Endodermal cell (in vitro differentiated cells): Measurements from ENCODE around the gene FAM83C. TPM values are rescaled to one million over a fixed set of nuclear protein-coding genes. Genes with fewer than 3 reads are reported as not detected.

ENCODE experiments used
- DNase-seq: peaks from one replicate; pipeline ENCODE4 v3.0.0-alpha.2; 2017
- H3K27ac ChIP-seq: 2 replicates; pipeline ENCODE4 v1.5.1; 2013; ENCODE audit warnings: mild to moderate bottlenecking, low read depth, low read length, moderate library complexity
- H3K27me3 ChIP-seq: 2 replicates; pipeline ENCODE4 v1.6.1; 2013; ENCODE audit warnings: mild to moderate bottlenecking, low read length, moderate library complexity; ENCODE audit not compliant: insufficient read depth, control insufficient read depth, poor library complexity, severe bottlenecking
- H3K36me3 ChIP-seq: 2 replicates; pipeline ENCODE4 v1.7.0; 2013; ENCODE audit warnings: mild to moderate bottlenecking, low read length, moderate library complexity; ENCODE audit not compliant: control insufficient read depth, insufficient read depth
- H3K4me1 ChIP-seq: one replicate; pipeline ENCODE4 v1.7.0; 2013; ENCODE audit warnings: low read length; ENCODE audit not compliant: control insufficient read depth, insufficient read depth
- H3K4me3 ChIP-seq: 2 replicates; pipeline ENCODE4 v1.5.1; 2013; ENCODE audit warnings: mild to moderate bottlenecking, low read length, moderate library complexity
- H3K9ac ChIP-seq: 2 replicates; pipeline ENCODE4 v1.6.1; 2013; ENCODE audit warnings: mild to moderate bottlenecking, low read length, moderate library complexity; ENCODE audit not compliant: poor library complexity, severe bottlenecking; ENCODE audit errors: extremely low read depth
- H3K9me3 ChIP-seq: 2 replicates; pipeline ENCODE4 v1.6.1; 2013; ENCODE audit warnings: mild to moderate bottlenecking, low read length, moderate library complexity; ENCODE audit not compliant: control insufficient read depth
- H3K27ac Mint-ChIP-seq: 2 replicates; pipeline ENCODE4 v1.8.0; 2020; ENCODE audit warnings: mixed read lengths
- H3K27me3 Mint-ChIP-seq: 2 replicates; pipeline ENCODE4 v1.8.0; 2021; ENCODE audit warnings: mild to moderate bottlenecking, mixed read lengths; ENCODE audit not compliant: insufficient read depth
- H3K36me3 Mint-ChIP-seq: 2 replicates; pipeline ENCODE4 v1.8.0; 2020; ENCODE audit warnings: low read depth, mixed read lengths
- H3K4me1 Mint-ChIP-seq: 2 replicates; pipeline ENCODE4 v1.8.0; 2020; ENCODE audit warnings: mixed read lengths
- H3K4me3 Mint-ChIP-seq: 2 replicates; pipeline ENCODE4 v1.8.0; 2020; ENCODE audit warnings: mild to moderate bottlenecking, moderate library complexity, mixed read lengths
- H3K9me3 Mint-ChIP-seq: 2 replicates; pipeline ENCODE4 v1.8.0; 2020; ENCODE audit warnings: mild to moderate bottlenecking, mixed read lengths
- CTCF ChIP-seq: fragments of 200-600 bp; sonication (generic); conservative IDR thresholded peaks from 2 replicates; pipeline ENCODE4 v1.5.0; 2021; ENCODE audit warnings: antibody characterized with exemption, mild to moderate bottlenecking
- WGBS, 2 experiments: methylation state at CpG; one replicate each; pipeline versions ENCODE4 v1.1.5 to v1.1.7; 2013; ENCODE audit warnings: missing lambda C conversion rate in 2 of 2, mixed read lengths in 1 of 2; ENCODE audit not compliant: insufficient coverage in 1 of 2, insufficient read length in 1 of 2; 5-methylcytosine and 5-hydroxymethylcytosine counted together
- total RNA-seq, 2 donors: library from RNA; stranded (reverse); fragmentation: NEBNext Ultra II Directional in 1 of 2; extraction: Animal tissue kit (Norgen Biotek cat#: 25700) in 1 of 2; gene quantifications; 2 replicates in 1 of 2; 3 replicates in 1 of 2; pipeline ENCODE4 v1.2.1, GENCODE V29; 2021

FAM83C gene
- total RNA-seq, 2 donors from 2014 or later, result not detected

DNA sequence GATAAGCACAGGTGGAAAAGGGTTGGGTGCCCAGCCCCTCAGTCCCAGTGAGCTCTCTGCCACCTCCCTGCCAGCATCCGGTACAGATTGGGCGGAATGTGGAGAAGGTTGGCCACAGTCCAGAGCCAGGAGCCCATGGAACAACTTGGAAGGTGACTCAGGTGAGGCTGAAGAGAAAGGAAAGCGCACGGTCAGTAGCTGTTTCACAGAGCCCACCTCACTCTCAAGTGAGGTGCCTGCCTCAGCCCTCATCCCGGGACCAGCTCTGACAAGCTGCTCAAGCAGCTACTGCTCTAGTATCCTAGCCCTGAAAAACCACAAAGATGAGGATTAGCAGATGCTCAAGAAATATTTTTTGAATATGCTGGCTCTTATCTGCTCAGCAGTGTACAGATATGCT is 13.2 kb downstream of the FAM83C start:
- Histone ChIP-seq H3K4me1 (peaks cover 5% of the 10 kb centered on the region), H3K27me3 (no peaks in the 10 kb centered on the region), H3K27ac (no peak overlapping the region), H3K4me3 (no peak overlapping the region), H3K36me3 (peaks cover 58% of the 10 kb centered on the region), H3K9ac (no peak overlapping the region), H3K9me3 (no peaks in the 10 kb centered on the region)
- peaks cover 55% of the 10 kb centered on the region for H3K36me3 Mint-ChIP-seq
- peaks cover 8% of the 10 kb centered on the region for H3K4me1 Mint-ChIP-seq
- no peaks in the 10 kb centered on the region for H3K27me3 Mint-ChIP-seq
- no peak for DNase-seq
- no peak overlapping the region for H3K4me3 Mint-ChIP-seq
- 95 to 100% methylated on average over 2 to 5 of the region's 5 CpGs for WGBS, 2 experiments
- H3K9me3 Mint-ChIP-seq, result no peaks in the 10 kb centered on the region
- H3K27ac Mint-ChIP-seq, result peak overlapping the region; percentile 90
- no peak for TF ChIP-seq CTCF

DNA sequence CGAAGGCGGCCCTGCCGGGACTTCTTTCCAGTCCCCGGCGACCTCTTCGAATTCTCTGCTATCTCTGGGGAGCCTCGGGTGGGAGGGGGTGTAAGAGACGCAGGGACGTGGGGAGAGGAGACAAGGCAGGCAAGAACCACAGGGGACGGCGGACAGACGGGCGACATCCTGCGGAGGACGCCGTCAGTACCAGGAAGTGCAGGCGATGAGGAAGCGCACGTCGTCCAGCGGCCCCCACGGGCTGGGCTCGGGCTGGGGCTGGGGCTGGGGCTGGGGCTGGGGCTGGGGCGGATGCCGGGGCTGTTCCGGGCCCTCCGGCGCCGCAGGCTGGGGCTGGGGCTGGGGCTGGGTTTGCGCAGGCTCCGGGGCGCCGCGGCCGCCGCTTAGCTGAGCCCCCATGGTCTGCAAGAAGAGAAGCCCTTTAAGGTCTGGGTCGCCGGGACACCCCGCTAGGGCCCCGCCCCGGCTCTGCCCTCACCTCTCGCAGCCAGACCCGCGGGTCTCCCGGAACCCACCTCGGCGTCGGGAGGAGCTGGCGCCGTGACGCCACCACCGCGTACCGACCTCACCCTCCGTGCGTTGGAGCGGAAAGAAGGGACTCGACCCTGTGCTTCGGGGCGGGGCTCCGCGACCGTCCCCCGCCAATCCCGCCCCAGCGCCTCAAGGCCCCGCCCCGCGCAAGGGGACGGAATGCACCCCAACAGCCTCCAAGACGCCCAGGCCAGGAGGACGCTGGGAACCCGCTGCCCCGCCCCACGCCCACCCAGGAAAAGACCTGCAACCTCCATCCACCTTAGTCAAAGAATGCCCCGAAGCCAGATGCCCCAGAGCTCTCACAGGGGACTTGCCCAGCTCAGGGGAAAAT is 14.5 kb downstream of the FAM83C start, which contains the start of gene MMP24OS:
MMP24OS (minus strand) TSS at position 592 of the 865 bp plus-strand sequence; CDS start at position 399, 193 bp downstream.
- 0 to 1% methylated on average over 14 to 76 of the region's 76 CpGs for whole genome bisulfite sequencing, 2 experiments
- H3K36me3 Mint-ChIP-seq, result peaks cover 48% of the 10 kb centered on the region
- H3K27ac Mint-ChIP-seq, result peak within 1 kb of the TSS; percentile 96

GRCh38 chr20:35277127-35277526 is 15.1 kb downstream of the FAM83C start:
- Histone ChIP-seq H3K27ac (peak overlapping the region; percentile 36), H3K4me3 (peak overlapping the region; percentile 91), H3K4me1 (no peaks in the 10 kb centered on the region), H3K27me3 (no peaks in the 10 kb centered on the region), H3K36me3 (peaks cover 48% of the 10 kb centered on the region), H3K9me3 (no peaks in the 10 kb centered on the region), H3K9ac (peak overlapping the region; percentile 80)
- Mint-ChIP-seq H3K4me3 (peak overlapping the region; percentile 91), H3K4me1 (no peaks in the 10 kb centered on the region), H3K27ac (peak overlapping the region; percentile 96), H3K36me3 (peaks cover 42% of the 10 kb centered on the region), H3K9me3 (no peaks in the 10 kb centered on the region), H3K27me3 (no peaks in the 10 kb centered on the region)
- TF ChIP-seq CTCF, result no peak
- 17 to 29% methylated on average over 6 to 10 of the region's 10 CpGs for WGBS, 2 experiments
- no peak for DNase-seq

More for the DNA sequence above, 14.5 kb downstream of the FAM83C start, which contains the start of gene MMP24OS:
- peak within 1 kb of the TSS; percentile 91 for H3K4me3 Mint-ChIP-seq
- Histone ChIP-seq H3K27me3 (no peaks in the 10 kb centered on the region), H3K36me3 (peaks cover 54% of the 10 kb centered on the region), H3K4me3 (peak within 1 kb of the TSS; percentile 91), H3K9me3 (no peaks in the 10 kb centered on the region), H3K4me1 (no peaks in the 10 kb centered on the region), H3K9ac (peak within 1 kb of the TSS; percentile 80), H3K27ac (peak within 1 kb of the TSS; percentile 75)
- no peaks in the 10 kb centered on the region for H3K9me3 Mint-ChIP-seq
- peak; percentile 97 for DNase-seq
- H3K4me1 Mint-ChIP-seq, result no peaks in the 10 kb centered on the region
- TF ChIP-seq CTCF, result peak; percentile 33
- no peaks in the 10 kb centered on the region for H3K27me3 Mint-ChIP-seq
